K562 (cell line): Measurements from ENCODE around the gene GPAT3. TPM values are rescaled to one million over a fixed set of nuclear protein-coding genes. Genes with fewer than 3 reads are reported as not detected.

Experiments
- ATAC-seq: fragments of 200-7000 bp; cut with Tn5 transposase; 3 replicates; pipeline ENCODE4 v1.9.1; 2020; ENCODE audit warnings: moderate library complexity
- BruUV-seq: library from RNA; stranded (reverse); fragments of 400-500 nt; replicated peaks from 2 replicates; lab custom pipeline; 2021; lab: Mats Ljungman, UMichigan
- CTCF ChIA-PET: fragments of 300-600 bp; formaldehyde crosslinking; extraction: SDS; loops from one replicate; lab custom pipeline; 2021; ENCODE audit warnings: low intra/inter-chr PET ratio; lab: Yijun Ruan, JAX
- POLR2A ChIA-PET: fragments of 300-600, 350-650 bp; sonication (Branson Sonifier 250); formaldehyde crosslinking; extraction: SDS; loops from one replicate; lab custom pipeline; 2021; ENCODE audit warnings: antibody characterized with exemption, inconsistent platforms; lab: Yijun Ruan, JAX
- DNase-seq, 4 experiments: peaks; one replicate each; pipeline versions ENCODE4 v3.0.0 to v3.0.0-alpha.2; 2011 to 2018; ENCODE audit warnings: low spot score in 3 of 4, mixed read lengths in 3 of 4; ENCODE audit errors: extremely low read depth in 1 of 4
- FAIRE-seq: peaks from 2 replicates; lab custom pipeline; 2011; peaks lifted over from hg19 to GRCh38; lab: Jason Lieb, UNC
- H2AFZ ChIP-seq: 2 replicates; pipeline ENCODE4 v1.6.0; 2011; ENCODE audit warnings: low read depth, low read length, control low read depth, inconsistent platforms
- H3K27ac ChIP-seq: fragments of 200-600 bp; 3 replicates; pipeline ENCODE4 v1.8.0; 2011; ENCODE audit warnings: low read depth, mild to moderate bottlenecking, control low read depth, inconsistent platforms, low read length, moderate library complexity, mixed read lengths; ENCODE audit errors: extremely low read depth
- H3K27me3 ChIP-seq, 2 experiments: fragments of 300-600 bp in 1 of 2; 2 replicates in 1 of 2; 3 replicates in 1 of 2; pipeline versions ENCODE4 v1.6.0 to v1.8.0; 2011; ENCODE audit warnings: inconsistent platforms in 2 of 2, low read length in 2 of 2, mild to moderate bottlenecking in 1 of 2, mixed read lengths in 1 of 2, moderate library complexity in 1 of 2; ENCODE audit not compliant: control insufficient read depth in 2 of 2, insufficient read depth in 2 of 2
- H3K36me3 ChIP-seq: fragments of 300-600 bp; 3 replicates; pipeline ENCODE4 v1.8.0; 2011; ENCODE audit warnings: mild to moderate bottlenecking, low read length, inconsistent platforms; ENCODE audit not compliant: control insufficient read depth, insufficient read depth
- H3K4me1 ChIP-seq, 2 experiments: fragments of 200-600 bp in 1 of 2; replicated peaks in 1 of 2; 2 replicates in 1 of 2; 3 replicates in 1 of 2; pipeline versions ENCODE4 v1.5.1 to v1.8.0; 2011; ENCODE audit warnings: inconsistent platforms in 2 of 2, low read length in 2 of 2, mild to moderate bottlenecking in 1 of 2, mixed read lengths in 1 of 2, moderate library complexity in 1 of 2; ENCODE audit not compliant: control insufficient read depth in 2 of 2, insufficient read depth in 2 of 2
- H3K4me2 ChIP-seq: 2 replicates; pipeline ENCODE4 v1.6.1; 2011; ENCODE audit warnings: low read length, control low read depth, inconsistent platforms, mixed read lengths; ENCODE audit not compliant: insufficient read depth
- H3K4me3 ChIP-seq: fragments of 200-600 bp; sonication (generic), shearing (Covaris generic); 2 replicates; pipeline ENCODE4 v1.5.1; 2016; ENCODE audit warnings: control low read depth, inconsistent platforms
- H3K79me2 ChIP-seq: fragments of 200-600 bp; 3 replicates; pipeline ENCODE4 v1.8.0; 2011; ENCODE audit warnings: low read length, inconsistent platforms; ENCODE audit not compliant: control insufficient read depth, insufficient read depth
- H3K9ac ChIP-seq, 2 experiments: 2 replicates each; pipeline versions ENCODE4 v1.6.0 to v1.6.1; 2011; ENCODE audit warnings: low read depth in 2 of 2, low read length in 2 of 2, control low read depth in 1 of 2, inconsistent platforms in 1 of 2, mild to moderate bottlenecking in 1 of 2, mixed read lengths in 1 of 2; ENCODE audit not compliant: insufficient read depth in 1 of 2
- H3K9me1 ChIP-seq: one replicate; pipeline ENCODE4 v1.6.0; 2011; ENCODE audit warnings: inconsistent platforms, mild to moderate bottlenecking, low read length, moderate library complexity; ENCODE audit not compliant: control insufficient read depth, insufficient read depth
- H3K9me3 ChIP-seq: replicated peaks from 2 replicates; pipeline ENCODE4 v1.5.1; 2011; ENCODE audit warnings: low read depth, low read length, inconsistent platforms; ENCODE audit not compliant: control insufficient read depth, insufficient read depth
- H4K20me1 ChIP-seq: replicated peaks from 2 replicates; pipeline ENCODE4 v1.6.1; 2011; ENCODE audit warnings: low read length, inconsistent platforms, mixed read lengths; ENCODE audit not compliant: control insufficient read depth, insufficient read depth
- CC2D1A ChIP-seq: fragments of 450-650 bp; IDR thresholded peaks from 2 replicates; pipeline ENCODE4 v1.6.1; 2017; ENCODE audit warnings: mild to moderate bottlenecking
- CEBPB ChIP-seq: fragments of 450-650 bp; IDR thresholded peaks from 2 replicates; pipeline ENCODE4 v1.6.1; 2016; ENCODE audit warnings: missing genetic modification characterization, missing compliant biosample characterization
- GTF2F1 ChIP-seq: IDR thresholded peaks from 2 replicates; pipeline ENCODE4 v1.6.1; 2011; ENCODE audit warnings: low read depth, low read length, improper control_type of control experiment
- MTA2 ChIP-seq: fragments of 450-650 bp; IDR thresholded peaks from 2 replicates; pipeline ENCODE4 v1.6.1; 2016; ENCODE audit warnings: low read depth
- MXI1 ChIP-seq: IDR thresholded peaks from 2 replicates; pipeline ENCODE4 v1.6.1; 2011; ENCODE audit warnings: low read depth, mild to moderate bottlenecking, improper control_type of control experiment, low read length
- MYBL2 ChIP-seq, 2 experiments: fragments of 450-650 bp in 1 of 2; sonication (generic) in 1 of 2; formaldehyde crosslinking in 1 of 2; IDR thresholded peaks; 2 replicates each; pipeline versions ENCODE4 v1.6.1 to v1.8.1; 2017 to 2022; ENCODE audit warnings: borderline replicate concordance in 1 of 2, inconsistent platforms in 1 of 2, low read depth in 1 of 2, mild to moderate bottlenecking in 1 of 2, missing genetic modification reagents in 1 of 2, moderate library complexity in 1 of 2
- RB1 ChIP-seq: fragments of 450-650 bp; IDR thresholded peaks from 2 replicates; pipeline ENCODE4 v1.6.1; 2017; ENCODE audit warnings: low read depth, mild to moderate bottlenecking
- RBM34 ChIP-seq: fragments of 200-400 bp; formaldehyde crosslinking; IDR thresholded peaks from 2 replicates; pipeline ENCODE4 v1.6.1; 2018; ENCODE audit warnings: low read length, borderline replicate concordance; ENCODE audit not compliant: insufficient read depth
- SRSF1 ChIP-seq: fragments of 200-400 bp; formaldehyde crosslinking; IDR thresholded peaks from 2 replicates; pipeline ENCODE4 v1.6.1; 2017; ENCODE audit warnings: mild to moderate bottlenecking, low read depth, low read length, moderate library complexity
- TCFL5 ChIP-seq: fragments of 250-450 bp; sonication (Bioruptor Pico); conservative IDR thresholded peaks from 2 replicates; pipeline ENCODE4 v1.6.1; 2021; ENCODE audit warnings: mild to moderate bottlenecking, moderate library complexity, matching md5 sums
- ZNF778 ChIP-seq: fragments of 450-650 bp; formaldehyde crosslinking; IDR thresholded peaks from 2 replicates; pipeline ENCODE4 v1.4.0; 2020; ENCODE audit warnings: mild to moderate bottlenecking, moderate library complexity
- WGBS: fragments of 100-300 bp; shearing (Covaris generic); methylation state at CpG from one replicate; pipeline ENCODE4 v1.1.6; 2016; ENCODE audit warnings: low coverage, mixed read lengths; ENCODE audit not compliant: insufficient coverage; ENCODE audit errors: missing lambda C conversion rate; 5-methylcytosine and 5-hydroxymethylcytosine counted together
- in situ Hi-C: fragments of 300-500 bp; cut with MboI; formaldehyde crosslinking; loops from 4 replicates; pipeline ENCODE4 v1.15.0; 2018; ENCODE audit warnings: inconsistent platforms, mixed read lengths
- intact Hi-C: fragments of 100-400 bp; cut with micrococcal nuclease; formaldehyde crosslinking; loops from 2 replicates; pipeline ENCODE4 v1.14.2; 2022
- polyA plus RNA-seq, 8 experiments: library from polyadenylated mRNA; depleted of rRNA in 4 of 8; stranded (reverse) in 5 of 8; unstranded in 3 of 8; fragments of >200 nt; fragmentation: Nextera tagmentation in 2 of 8; fragmentation: Illumina TruSeq in 1 of 8; extraction: Ambion mirVana in 2 of 8; extraction: Trizol in 1 of 8; gene quantifications; 2 replicates each; pipeline versions ENCODE4 v1.2.1 to v1.2.3, GENCODE V29; 2011 to 2014; ENCODE audit warnings: inconsistent platforms in 1 of 8, missing spikeins in 1 of 8
- total RNA-seq, 7 experiments: library from RNA; depleted of rRNA in 6 of 7; stranded (reverse); fragments of >200 nt in 6 of 7; fragmentation: Illumina TruSeq in 2 of 7; extraction: Trizol in 2 of 7; gene quantifications; 2 replicates each; pipeline versions ENCODE4 v1.2.1 to v1.2.3, GENCODE V29; 2011 to 2021; ENCODE audit warnings: low replicate concordance in 1 of 7
- TF ChIP-seq, protein P1 (sequence below): fragments of 450-650 bp; formaldehyde crosslinking; IDR thresholded peaks from 2 replicates; pipeline ENCODE4 v1.4.0; 2020; ENCODE audit warnings: mild to moderate bottlenecking, moderate library complexity
- TF ChIP-seq, protein P2 (sequence below): sonication (generic); IDR thresholded peaks from 2 replicates; pipeline ENCODE4 v1.6.1; 2016
- TF ChIP-seq, protein P3 (sequence below): IDR thresholded peaks from 2 replicates; pipeline ENCODE4 v1.6.1; 2016; ENCODE audit warnings: missing genetic modification characterization, missing compliant biosample characterization
- TF ChIP-seq, protein P4 (sequence below): fragments of 250-450 bp; sonication (Bioruptor Pico); IDR thresholded peaks from 2 replicates; pipeline ENCODE4 v1.8.0; 2021; ENCODE audit warnings: moderate library complexity, mild to moderate bottlenecking, inconsistent platforms

Gene GPAT3
- total and polyA plus RNA-seq, 9 of the 15 experiments (the other 6 are each of a cell fraction or from before 2014, with no cell fraction given), result 4.1 to 16.1 (median 13.1) TPM

DNA sequence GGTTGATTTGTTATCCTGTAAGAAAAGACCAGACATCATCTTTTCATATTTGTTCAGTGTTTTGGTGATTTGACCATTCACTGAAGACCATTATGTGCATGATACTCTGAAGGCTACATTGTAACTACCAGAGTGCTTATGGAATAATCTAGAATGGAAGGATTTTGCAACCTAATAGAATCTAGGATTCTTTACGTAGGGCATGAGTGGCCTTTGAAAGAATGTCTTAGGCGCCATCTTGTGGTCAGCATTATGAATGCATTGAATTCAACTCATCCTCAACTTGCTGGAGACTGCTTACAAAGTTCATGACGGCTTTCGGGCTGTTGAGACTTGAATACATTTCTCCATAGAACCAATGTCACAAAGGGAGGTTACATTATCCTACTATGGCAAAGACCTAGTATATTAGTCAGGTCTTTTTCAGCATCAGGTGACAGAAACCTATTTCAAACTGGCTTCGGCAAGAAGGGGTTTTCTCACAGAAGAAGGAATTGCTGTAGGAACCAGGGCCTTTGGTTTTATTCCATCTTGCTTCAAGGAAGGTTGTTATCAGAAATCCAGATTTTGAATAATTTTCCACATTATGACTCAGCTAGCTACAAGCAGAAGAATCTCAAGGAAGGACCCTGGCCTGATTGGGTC lies 104.1 kb downstream of the GPAT3 start (continued):
- TF ChIP-seq, protein P1, sequence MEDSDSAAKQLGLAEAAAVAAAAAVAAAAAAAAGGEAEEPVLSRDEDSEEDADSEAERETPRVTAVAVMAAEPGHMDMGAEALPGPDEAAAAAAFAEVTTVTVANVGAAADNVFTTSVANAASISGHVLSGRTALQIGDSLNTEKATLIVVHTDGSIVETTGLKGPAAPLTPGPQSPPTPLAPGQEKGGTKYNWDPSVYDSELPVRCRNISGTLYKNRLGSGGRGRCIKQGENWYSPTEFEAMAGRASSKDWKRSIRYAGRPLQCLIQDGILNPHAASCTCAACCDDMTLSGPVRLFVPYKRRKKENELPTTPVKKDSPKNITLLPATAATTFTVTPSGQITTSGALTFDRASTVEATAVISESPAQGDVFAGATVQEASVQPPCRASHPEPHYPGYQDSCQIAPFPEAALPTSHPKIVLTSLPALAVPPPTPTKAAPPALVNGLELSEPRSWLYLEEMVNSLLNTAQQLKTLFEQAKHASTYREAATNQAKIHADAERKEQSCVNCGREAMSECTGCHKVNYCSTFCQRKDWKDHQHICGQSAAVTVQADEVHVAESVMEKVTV (CRISPR knock-in tag), result peak; percentile 93
- TF ChIP-seq SRSF1 (no peak), MXI1 (no peak), RB1 (0 out of 2 replicates have a peak, but pooled peaks have one; percentile 14), CC2D1A (peak; percentile 84), MTA2 (no peak)

DNA sequence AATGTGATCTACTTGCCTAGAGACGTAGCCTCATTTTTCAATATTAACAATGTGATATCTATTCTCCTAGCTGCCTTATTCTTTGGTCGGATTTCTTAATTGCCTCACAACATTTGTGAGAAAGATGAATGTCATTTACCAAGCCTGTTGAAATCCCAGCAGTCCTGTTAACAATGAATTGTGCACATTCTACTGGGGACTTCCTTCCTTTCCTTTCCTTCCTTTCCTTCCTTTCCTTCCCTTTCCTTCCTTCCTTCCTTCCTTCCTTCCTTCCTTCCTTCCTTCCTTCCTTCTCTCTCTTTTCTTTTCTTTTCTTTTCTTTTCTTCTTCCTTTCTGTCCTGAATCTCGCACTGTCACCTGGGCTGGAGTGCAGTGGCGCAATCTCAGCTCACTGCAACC lies 107.1 kb downstream of the GPAT3 start:
- Histone ChIP-seq H3K4me3 (no peak overlapping the region), H3K4me2 (no peak overlapping the region), H3K27me3 (no peaks in the 10 kb centered on the region), H3K9me1 (no peaks in the 10 kb centered on the region), H3K27ac (no peak overlapping the region), H4K20me1 (no peaks in the 10 kb centered on the region), H3K9me3 (no peaks in the 10 kb centered on the region; the same call in 1 of the 2 replicates), H3K9ac (no peak overlapping the region), H2AFZ (no peak overlapping the region), H3K36me3 (no peaks in the 10 kb centered on the region), H3K79me2 (no peaks in the 10 kb centered on the region), H3K4me1 (no peaks in the 10 kb centered on the region)
- 56% methylated on average over 4 of the region's 4 CpGs for WGBS
- in situ Hi-C loops (loop anchor here (10.0 kb wide), 1 partner anchor 862 kb away; no protein-coding TSS in a partner anchor), intact Hi-C loops (loop anchor here (5.0 to 10.0 kb wide), 3 partner anchors 129 to 1332 kb away; no protein-coding TSS in a partner anchor)
- ChIA-PET POLR2A (no interaction called here), CTCF (no interaction called here)
- no peak for DNase-seq
- no peak for FAIRE-seq
- no TSS peak for BruUV-seq
- ATAC-seq, result no peak
- TF ChIP-seq CEBPB (tag), result peak; percentile 34; the same call in 1 of the 2 replicates
- TF ChIP-seq, protein P2, sequence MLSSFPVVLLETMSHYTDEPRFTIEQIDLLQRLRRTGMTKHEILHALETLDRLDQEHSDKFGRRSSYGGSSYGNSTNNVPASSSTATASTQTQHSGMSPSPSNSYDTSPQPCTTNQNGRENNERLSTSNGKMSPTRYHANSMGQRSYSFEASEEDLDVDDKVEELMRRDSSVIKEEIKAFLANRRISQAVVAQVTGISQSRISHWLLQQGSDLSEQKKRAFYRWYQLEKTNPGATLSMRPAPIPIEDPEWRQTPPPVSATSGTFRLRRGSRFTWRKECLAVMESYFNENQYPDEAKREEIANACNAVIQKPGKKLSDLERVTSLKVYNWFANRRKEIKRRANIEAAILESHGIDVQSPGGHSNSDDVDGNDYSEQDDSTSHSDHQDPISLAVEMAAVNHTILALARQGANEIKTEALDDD, result no peak
- no peak for TF ChIP-seq MYBL2 (IDR thresholded peaks at IDR 0.05; ENCODE audit: low read depth)
- no peak for TF ChIP-seq MYBL2 (CRISPR knock-in tag; IDR thresholded peaks at IDR 0.05; ENCODE audit: borderline replicate concordance)
- TF ChIP-seq, protein P3, sequence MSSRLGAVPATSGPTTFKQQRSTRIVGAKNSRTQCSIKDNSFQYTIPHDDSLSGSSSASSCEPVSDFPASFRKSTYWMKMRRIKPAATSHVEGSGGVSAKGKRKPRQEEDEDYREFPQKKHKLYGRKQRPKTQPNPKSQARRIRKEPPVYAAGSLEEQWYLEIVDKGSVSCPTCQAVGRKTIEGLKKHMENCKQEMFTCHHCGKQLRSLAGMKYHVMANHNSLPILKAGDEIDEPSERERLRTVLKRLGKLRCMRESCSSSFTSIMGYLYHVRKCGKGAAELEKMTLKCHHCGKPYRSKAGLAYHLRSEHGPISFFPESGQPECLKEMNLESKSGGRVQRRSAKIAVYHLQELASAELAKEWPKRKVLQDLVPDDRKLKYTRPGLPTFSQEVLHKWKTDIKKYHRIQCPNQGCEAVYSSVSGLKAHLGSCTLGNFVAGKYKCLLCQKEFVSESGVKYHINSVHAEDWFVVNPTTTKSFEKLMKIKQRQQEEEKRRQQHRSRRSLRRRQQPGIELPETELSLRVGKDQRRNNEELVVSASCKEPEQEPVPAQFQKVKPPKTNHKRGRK (tag), result peak; percentile 69
- no peak for TF ChIP-seq RBM34
- TF ChIP-seq ZNF778 (CRISPR knock-in tag), result no peak
- no peak for TF ChIP-seq GTF2F1
- TF ChIP-seq TCFL5 (CRISPR knock-in tag), result no peak
- TF ChIP-seq, protein P4, sequence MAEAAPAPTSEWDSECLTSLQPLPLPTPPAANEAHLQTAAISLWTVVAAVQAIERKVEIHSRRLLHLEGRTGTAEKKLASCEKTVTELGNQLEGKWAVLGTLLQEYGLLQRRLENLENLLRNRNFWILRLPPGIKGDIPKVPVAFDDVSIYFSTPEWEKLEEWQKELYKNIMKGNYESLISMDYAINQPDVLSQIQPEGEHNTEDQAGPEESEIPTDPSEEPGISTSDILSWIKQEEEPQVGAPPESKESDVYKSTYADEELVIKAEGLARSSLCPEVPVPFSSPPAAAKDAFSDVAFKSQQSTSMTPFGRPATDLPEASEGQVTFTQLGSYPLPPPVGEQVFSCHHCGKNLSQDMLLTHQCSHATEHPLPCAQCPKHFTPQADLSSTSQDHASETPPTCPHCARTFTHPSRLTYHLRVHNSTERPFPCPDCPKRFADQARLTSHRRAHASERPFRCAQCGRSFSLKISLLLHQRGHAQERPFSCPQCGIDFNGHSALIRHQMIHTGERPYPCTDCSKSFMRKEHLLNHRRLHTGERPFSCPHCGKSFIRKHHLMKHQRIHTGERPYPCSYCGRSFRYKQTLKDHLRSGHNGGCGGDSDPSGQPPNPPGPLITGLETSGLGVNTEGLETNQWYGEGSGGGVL (CRISPR knock-in tag), result no peak
